Right atrium auricular region (tissue), 2 donors: ENCODE results near the gene AVL9. TPM values are rescaled to one million over a fixed set of nuclear protein-coding genes. Genes with fewer than 3 reads are reported as not detected.

ENCODE experiments used
- DNase-seq: peaks from one replicate; pipeline ENCODE4 v3.0.0-alpha.2; 2019; ENCODE audit warnings: low spot score
- H3K27ac ChIP-seq, 2 donors: fragments of 200-600 bp; sonication (generic); 1 replicate in 1 of 2; 2 replicates in 1 of 2; pipeline ENCODE4 v1.5.1; 2016 to 2019
- H3K27me3 ChIP-seq, 2 donors: fragments of 200-600 bp; sonication (generic); one replicate each; pipeline versions ENCODE4 v1.5.1 to v1.6.0; 2017 to 2019
- H3K36me3 ChIP-seq: fragments of 200-600 bp; sonication (generic); one replicate; pipeline ENCODE4 v1.5.1; 2016
- H3K4me1 ChIP-seq, 2 donors: fragments of 200-600 bp; sonication (generic); one replicate each; pipeline versions ENCODE4 v1.5.1 to v1.6.0; 2017 to 2019
- H3K4me3 ChIP-seq, 2 donors: fragments of 200-600 bp; sonication (generic); 1 replicate in 1 of 2; 2 replicates in 1 of 2; pipeline ENCODE4 v1.5.1; 2017 to 2019; ENCODE audit warnings: mild to moderate bottlenecking in 1 of 2, moderate library complexity in 1 of 2
- H3K9me3 ChIP-seq, 2 donors: fragments of 200-600 bp; sonication (generic); one replicate each; pipeline ENCODE4 v1.5.1; 2019
- total RNA-seq, 2 donors: library from RNA; depleted of rRNA; stranded (reverse); fragments of >200 nt; gene quantifications; one replicate each; pipeline ENCODE4 v1.1.0, GENCODE V29; 2016
- TF ChIP-seq, protein P1 (sequence below), 2 donors: fragments of 200-600 bp; sonication (generic); IDR thresholded peaks; one replicate each; pipeline ENCODE4 v1.5.1; 2019; ENCODE audit warnings: antibody characterized with exemption in 2 of 2

The AVL9 gene
- total RNA-seq, 2 donors from 2014 or later: 10.1 to 14.3 TPM

DNA sequence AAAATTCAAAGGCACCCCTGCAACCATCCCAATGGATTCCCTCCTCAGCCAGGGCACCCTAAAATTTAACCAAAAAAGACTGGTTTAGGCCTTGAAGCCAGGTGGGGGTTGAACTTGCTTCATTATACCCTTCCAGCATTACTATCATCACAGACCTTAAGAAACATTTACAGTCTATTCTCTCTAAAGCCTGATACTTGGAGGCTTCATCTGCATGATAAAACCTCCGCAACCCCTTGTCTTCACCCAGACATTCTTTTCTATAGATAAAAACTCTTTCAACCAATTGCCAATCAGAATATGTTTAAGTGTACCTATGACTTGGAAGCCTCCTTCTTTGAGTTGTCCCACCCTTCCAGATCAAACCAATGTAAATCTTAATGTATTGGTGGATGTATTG lies 17.9 kb downstream of the AVL9 start:
- no peak for DNase-seq
- H3K27me3 ChIP-seq: no peaks in the 10 kb centered on the region
- H3K4me3 ChIP-seq: no peak overlapping the region
- H3K9me3 ChIP-seq: no peaks in the 10 kb centered on the region
- TF ChIP-seq, protein P1, sequence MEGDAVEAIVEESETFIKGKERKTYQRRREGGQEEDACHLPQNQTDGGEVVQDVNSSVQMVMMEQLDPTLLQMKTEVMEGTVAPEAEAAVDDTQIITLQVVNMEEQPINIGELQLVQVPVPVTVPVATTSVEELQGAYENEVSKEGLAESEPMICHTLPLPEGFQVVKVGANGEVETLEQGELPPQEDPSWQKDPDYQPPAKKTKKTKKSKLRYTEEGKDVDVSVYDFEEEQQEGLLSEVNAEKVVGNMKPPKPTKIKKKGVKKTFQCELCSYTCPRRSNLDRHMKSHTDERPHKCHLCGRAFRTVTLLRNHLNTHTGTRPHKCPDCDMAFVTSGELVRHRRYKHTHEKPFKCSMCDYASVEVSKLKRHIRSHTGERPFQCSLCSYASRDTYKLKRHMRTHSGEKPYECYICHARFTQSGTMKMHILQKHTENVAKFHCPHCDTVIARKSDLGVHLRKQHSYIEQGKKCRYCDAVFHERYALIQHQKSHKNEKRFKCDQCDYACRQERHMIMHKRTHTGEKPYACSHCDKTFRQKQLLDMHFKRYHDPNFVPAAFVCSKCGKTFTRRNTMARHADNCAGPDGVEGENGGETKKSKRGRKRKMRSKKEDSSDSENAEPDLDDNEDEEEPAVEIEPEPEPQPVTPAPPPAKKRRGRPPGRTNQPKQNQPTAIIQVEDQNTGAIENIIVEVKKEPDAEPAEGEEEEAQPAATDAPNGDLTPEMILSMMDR (IDR thresholded peaks at IDR 0.05): no peak
- H3K4me1 ChIP-seq: peaks cover 0 to 4% of the 10 kb centered on the region in 2 donors
- no peak overlapping the region for H3K27ac ChIP-seq
- no peaks in the 10 kb centered on the region for H3K36me3 ChIP-seq

DNA sequence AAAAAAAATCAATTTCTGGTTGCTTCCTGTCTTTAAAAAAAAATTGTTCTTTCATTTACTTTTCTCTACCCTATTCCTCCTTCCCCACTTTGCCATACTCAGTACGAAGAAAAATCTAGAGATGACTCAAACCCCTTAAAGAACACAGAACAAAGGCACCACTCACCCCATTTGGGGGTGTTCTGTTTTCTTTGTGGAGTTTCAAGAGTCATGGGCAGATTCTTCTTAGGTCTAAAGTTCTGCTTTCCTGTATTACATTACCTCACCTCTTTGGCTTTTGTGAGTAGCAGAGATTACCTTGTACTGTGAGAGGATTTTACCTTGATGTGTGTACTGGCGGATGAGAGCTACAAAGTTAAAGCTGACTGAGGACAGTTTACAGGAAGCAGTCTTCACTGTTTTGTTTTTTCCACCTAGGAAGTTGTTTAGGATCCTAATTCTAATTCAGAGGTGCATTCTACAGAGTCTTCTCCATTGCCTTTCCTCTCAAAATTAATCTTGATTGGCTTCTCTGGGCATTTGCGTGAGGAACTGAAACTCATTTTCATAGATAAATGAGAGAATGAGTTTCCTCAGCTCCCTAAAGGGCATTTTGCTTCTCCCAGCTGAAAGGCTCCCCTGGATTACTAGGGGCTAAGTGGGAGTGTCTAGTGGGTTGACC lies 20.7 kb downstream of the AVL9 start:
- DNase-seq: no peak
- H3K4me3 ChIP-seq: no peak overlapping the region
- H3K4me1 ChIP-seq: peaks cover 0 to 4% of the 10 kb centered on the region in 2 donors
- TF ChIP-seq, protein P1 (IDR thresholded peaks at IDR 0.05): no peak
- no peaks in the 10 kb centered on the region for H3K36me3 ChIP-seq
- no peak overlapping the region for H3K27ac ChIP-seq
- H3K9me3 ChIP-seq: peaks cover 0 to 6% of the 10 kb centered on the region in 2 donors
- no peaks in the 10 kb centered on the region for H3K27me3 ChIP-seq

DNA sequence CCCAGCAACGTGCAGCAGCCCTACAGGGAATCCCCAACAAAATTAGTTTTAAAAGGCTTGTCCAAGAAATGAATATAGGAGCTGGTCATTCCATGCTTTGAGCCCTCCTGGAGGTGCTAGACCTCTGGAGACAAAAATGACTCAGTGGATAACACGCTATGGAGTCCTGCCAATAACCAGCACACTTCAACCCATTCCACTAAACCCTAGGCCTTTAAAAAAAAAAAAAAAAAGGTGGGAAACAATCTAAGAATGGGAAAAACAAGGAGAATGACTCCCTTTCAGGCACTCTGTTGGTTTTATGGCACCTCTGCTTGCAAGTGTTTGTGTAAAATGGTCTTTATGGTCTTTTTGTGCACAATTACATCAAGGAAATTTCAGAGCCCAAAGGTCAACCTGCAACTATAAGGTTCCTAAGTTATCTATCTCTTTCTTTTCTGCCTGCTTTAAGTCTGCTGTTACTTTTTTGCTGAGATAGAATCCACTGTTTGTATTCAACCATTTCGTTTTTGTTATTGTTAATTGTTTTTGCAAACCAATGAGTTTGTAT lies 21.3 kb downstream of the AVL9 start:
- Histone ChIP-seq H3K27me3 (no peaks in the 10 kb centered on the region), H3K27ac (no peak overlapping the region), H3K9me3 (peaks cover 0 to 6% of the 10 kb centered on the region in 2 donors), H3K4me1 (peaks cover 0 to 4% of the 10 kb centered on the region in 2 donors), H3K36me3 (no peaks in the 10 kb centered on the region), H3K4me3 (no peak overlapping the region)
- TF ChIP-seq, protein P1 (IDR thresholded peaks at IDR 0.05): no peak
- DNase-seq: no peak

DNA sequence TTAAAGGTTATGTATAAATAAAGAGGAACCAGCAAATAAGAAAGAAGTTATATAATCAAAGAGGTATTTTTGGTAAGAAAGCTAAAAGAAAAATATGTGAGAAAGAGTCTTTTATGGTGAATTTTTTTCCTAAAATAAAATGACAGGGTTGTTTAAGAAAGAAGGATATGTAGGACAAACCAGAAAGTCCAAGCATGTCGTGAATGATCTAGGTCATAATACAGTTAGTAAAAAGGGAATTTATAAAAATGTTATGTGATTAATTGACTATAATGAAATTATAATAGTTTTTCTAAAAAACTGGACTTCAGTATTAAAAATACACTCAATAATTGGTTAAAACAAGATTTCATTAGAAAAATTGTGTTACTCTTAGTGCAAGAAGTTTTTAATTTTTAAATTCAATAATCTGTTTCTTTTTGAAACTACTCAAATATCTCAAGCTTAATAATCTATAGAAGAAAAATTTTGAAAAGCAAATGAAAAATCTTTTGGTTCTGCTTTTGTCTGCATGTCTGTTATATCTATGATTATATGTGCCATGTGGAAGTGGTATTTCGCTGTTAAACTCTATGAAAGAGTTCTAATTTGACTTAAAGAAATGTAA lies 23.3 kb downstream of the AVL9 start:
- peaks cover 0 to 4% of the 10 kb centered on the region in 2 donors for H3K4me1 ChIP-seq
- H3K36me3 ChIP-seq: no peaks in the 10 kb centered on the region
- H3K27me3 ChIP-seq: no peaks in the 10 kb centered on the region
- H3K4me3 ChIP-seq: no peak overlapping the region
- TF ChIP-seq, protein P1 (IDR thresholded peaks at IDR 0.05): no peak
- no peak overlapping the region for H3K27ac ChIP-seq
- no peak for DNase-seq
- peaks cover 0 to 6% of the 10 kb centered on the region in 2 donors for H3K9me3 ChIP-seq

DNA sequence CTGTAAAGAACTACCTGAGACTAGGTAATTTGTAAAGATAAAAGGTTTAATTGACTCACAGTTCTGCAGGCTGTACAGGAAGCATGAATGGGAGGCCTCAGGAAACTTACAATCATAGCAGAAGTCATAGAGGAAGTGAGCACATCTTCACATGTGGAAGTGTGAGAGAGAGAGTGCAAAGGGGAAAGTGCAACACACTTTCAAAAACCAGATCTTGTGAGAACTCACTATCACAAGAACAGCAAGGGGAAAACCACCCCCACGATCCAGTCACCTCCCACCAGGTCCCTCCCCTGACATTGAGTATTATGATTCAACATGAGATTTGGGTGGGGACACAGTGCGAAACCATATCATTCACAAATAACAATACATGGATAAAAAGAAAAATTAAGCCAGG lies 24.5 kb downstream of the AVL9 start:
- H3K4me1 ChIP-seq: peaks cover 0 to 4% of the 10 kb centered on the region in 2 donors

More for the DNA sequence above, 24.5 kb downstream of the AVL9 start:
- no peak overlapping the region for H3K4me3 ChIP-seq
- H3K27ac ChIP-seq: no peak overlapping the region
- H3K9me3 ChIP-seq: peaks cover 0 to 6% of the 10 kb centered on the region in 2 donors
- H3K27me3 ChIP-seq: no peaks in the 10 kb centered on the region
- TF ChIP-seq, protein P1 (IDR thresholded peaks at IDR 0.05): no peak
- no peak for DNase-seq
- no peaks in the 10 kb centered on the region for H3K36me3 ChIP-seq
